NCI-H2171 (cell line): Measurements from ENCODE around the gene FADS2.

ENCODE experiments used
- DNase-seq: peaks from one replicate; lab custom pipeline; 2025; lab: John Stamatoyannopoulos, UW

The FADS2 gene

DNA sequence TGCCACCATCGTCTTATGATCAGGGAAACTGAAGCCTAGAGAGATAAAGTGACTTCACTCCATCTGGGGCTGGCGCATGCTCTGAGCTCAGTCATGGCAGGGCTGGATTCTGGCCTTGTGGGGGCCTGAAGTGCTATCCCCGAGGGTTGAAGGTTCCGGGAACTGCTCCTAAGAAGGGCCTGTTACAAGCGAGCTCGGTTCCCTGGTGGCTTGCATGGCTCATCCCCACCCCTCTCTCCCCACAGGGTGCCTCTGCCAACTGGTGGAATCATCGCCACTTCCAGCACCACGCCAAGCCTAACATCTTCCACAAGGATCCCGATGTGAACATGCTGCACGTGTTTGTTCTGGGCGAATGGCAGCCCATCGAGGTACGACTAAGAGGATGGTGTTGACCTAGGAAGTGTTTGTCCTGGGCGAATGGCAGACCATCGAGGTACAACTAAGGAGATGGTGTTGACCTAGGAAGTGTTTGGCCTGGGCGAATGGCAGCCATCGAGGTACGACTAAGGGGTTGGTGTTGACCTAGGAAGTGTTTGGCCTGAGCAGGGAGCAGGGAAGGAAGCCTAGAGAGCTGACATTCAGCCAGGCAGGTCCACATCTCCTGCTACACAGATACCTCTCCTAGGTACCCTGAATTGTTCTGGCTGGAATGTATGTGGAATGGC lies 19.9 kb downstream of the FADS2 start:
- DNase-seq, result no peak

DNA sequence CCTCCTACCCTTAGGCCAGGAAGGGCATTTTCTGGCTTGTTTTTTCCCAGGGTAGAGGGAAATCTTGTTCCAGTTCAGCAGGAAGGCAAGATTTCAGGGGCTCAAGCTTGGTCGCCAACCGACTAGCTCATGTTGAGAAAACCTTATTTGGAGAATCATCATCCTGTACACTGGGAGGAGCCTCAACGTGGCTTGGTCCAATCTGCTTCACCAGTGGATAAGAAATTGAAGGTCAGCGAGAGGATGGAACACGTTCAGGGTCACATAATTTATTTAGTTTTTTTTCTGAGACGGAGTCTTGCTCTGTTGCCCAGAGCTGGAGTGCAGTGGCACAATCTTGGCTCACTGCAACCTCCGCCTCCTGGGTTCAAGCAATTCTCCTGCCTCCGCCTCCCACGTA lies 20.5 kb downstream of the FADS2 start:
- DNase-seq, result no peak

DNA sequence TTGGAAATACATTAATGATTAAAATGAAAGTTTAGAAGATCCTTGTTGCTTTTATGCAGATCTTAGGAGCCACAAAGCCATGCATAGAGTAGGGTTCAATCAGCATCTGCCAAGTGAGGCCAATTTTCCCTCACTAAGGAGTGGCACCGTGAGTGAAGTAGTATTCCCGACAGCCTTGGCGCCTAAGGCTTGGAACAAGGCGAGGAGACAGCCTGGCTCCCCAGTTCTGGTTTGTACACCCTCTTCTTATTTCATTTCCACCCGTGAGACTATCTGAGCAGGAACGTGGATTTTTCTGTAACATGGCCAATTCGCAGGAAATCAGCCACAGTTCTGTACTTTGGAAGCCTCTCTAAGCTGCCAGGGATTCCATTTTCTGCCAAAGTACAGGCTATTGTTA lies 22.6 kb downstream of the FADS2 start:
- DNase-seq, result no peak

DNA sequence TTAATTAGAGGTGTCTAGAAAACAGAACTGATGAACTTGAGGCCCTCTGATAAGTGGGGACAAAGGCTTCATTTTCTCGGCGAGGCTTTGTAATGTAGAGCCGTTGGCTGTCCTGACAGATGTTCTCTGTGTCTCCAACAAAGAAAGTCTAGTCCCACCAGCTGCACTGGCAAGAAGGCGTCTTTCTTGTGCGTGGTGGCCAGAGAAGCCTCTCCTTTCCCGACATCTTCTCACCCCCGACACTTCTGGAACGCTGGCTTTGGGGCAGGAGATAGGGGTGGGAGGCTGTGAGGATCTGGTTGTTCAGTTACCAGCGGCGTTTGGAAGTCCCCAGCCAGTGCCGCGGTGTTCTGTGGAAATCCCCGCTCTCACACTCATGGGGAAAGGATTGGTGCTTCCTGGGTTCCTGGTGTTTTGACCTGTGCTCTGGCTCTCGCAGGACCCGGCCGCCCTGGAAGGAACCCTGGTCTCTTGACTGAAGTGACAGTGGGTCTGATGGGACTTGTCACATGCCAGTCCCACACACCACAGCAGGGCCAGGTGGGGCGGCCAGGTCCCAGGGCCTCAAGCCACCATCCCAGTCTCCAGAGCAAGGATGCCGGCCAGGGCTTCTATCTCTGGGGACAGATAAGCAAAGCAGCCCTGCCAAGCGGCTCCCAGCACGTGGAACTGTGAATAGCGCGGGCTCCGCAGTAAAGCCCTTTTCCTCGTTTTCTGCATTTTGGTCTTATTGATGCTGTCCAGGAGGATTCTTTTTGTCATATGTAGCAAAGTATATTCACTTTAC lies 23.2 kb downstream of the FADS2 start:
- no peak for DNase-seq

DNA sequence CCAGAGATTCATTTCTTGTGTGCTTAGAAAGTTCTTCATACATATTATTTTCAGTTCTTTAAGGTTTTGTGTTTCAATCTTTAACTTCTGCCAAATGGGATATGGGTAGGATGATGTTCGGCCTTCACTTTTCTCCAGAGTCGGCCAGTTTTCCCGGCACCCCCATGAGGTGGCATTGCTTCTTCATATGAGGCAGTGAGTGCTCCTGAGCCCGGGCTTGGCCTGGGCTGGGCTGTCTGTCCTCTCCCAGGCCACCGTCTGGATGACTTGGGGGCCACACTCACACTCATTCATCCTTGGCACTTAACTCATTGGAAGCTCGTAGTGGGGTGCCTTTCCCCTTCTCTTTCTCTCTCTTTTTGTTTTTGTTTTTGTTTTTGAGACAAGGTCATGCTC lies 23.8 kb downstream of the FADS2 start:
- no peak for DNase-seq

DNA sequence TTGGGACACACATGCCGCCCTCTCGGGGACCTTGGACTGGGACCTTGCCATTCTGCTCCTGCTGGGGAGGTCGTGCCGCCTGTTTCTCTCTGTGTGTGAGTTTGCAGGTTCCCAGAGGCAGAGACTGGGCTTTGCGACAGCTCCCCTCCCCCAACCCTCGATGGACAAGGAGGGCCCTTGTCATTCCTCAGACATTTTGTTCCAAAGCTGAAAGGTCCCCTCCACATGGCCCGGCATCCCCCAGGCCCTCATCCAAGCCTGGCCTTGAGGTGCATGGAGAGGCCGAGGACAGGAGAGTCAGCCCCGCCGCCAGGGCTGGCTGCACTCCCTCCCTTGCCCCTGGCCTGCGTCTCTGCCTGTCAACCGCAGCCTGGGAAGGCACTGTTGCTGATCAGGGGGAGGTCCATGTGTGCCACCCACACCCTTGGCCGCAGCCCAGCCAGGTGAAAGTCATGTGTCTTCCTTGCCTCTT lies 25.6 kb downstream of the FADS2 start:
- DNase-seq, result no peak

DNA sequence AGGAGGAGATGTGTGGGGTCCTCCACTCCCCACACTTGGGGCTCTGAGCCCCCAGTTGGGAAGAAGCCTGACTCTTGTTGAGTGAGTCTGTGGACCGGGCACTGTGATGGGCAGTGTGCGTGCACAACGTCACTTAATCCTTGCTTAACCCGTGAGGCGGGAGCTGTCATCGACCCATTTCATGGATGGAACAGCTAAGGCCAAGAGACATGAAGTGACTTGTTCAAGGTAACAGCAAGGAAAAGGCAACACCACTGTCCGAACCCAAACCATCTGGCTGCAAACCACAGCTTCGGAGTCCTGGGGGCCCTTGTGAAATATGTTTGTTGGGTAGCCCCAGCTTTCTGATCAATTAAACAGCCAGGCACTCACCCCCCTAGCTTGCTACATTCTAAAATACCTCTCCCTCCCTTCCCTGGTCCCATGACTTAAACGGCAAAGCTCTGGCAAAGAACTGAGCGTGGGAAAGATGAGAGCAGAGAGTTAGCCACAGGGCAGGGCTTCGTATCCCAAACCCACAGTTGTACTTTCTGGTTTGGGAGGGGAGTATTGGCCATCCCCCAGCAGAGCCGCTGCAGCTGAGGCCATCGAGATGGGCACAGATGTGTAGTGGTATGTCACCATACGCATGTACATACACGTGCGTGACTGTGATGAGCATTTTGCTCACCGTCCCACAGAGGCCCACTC lies 26.3 kb downstream of the FADS2 start:
- DNase-seq, result no peak

DNA sequence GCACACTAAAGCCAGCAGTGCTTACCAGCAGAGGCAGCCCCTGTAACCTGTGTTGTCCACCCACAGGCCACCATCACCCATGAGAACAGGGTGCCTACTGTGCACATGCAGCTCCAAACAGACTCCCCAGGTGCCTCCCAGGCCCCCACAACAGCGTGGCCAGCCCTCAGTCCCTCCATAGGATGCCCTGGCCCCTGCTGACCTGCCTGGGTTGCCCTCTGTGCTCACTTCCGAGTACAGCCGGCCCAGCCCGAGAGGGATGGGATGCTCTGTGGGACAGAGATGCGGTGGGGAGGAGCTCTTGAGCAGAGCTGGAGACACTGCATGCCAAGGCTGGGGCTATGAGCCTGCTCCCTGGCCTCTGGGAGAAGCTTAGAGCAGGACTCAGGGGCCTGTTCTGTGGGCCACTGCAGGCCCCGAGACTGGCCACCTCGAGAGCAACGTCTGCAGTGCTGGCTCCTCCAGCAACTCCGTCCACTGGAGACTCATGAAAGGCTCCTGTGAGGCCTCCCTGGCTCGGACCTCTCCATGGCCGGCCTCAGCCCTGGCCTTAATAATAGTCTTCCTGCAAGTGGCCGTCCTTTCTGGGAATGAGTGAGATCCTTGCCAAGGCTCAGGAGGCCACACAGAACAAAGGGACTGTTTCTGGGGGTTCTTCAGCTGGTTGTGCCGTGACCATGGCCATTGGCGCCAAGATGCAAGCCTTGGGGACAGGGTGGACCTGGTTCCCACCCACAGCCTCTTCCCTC lies 27.0 kb downstream of the FADS2 start:
- DNase-seq, result no peak

DNA sequence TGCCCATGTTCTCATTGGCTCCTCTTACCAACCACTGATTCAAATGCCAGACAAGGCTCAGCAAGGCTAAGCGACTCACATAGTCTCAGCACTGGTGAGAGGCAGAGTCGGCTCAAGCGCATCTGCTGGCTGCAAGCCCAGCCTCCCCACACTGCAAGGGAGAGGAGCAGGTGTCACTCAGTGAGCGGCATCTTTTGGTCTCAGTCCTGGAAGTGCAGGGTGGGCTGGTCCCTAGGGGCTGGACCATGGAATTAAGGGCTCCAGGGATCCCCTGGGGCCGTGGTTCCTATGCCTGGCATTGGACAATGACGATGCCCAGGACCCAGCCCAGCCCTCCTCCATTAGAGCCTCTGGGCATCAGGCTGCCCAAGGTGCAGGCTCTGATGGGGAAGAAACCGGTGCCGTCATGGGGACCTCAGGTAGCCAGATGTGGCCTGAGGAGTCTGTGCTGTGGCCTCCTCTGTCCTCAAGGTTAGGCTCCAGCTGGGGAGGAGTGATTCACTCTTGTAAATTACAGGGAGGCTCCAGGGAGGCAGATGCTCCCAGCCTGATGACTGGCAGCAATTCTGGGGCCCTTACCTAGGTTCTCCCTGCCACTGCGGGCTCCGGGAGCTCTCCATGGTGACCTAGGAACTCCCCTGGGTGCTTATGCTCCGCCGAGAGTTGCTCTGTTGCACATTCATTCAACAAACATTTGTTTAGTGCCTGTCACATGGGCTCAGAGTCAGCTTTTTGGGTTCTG lies 28.0 kb downstream of the FADS2 start:
- no peak for DNase-seq

DNA sequence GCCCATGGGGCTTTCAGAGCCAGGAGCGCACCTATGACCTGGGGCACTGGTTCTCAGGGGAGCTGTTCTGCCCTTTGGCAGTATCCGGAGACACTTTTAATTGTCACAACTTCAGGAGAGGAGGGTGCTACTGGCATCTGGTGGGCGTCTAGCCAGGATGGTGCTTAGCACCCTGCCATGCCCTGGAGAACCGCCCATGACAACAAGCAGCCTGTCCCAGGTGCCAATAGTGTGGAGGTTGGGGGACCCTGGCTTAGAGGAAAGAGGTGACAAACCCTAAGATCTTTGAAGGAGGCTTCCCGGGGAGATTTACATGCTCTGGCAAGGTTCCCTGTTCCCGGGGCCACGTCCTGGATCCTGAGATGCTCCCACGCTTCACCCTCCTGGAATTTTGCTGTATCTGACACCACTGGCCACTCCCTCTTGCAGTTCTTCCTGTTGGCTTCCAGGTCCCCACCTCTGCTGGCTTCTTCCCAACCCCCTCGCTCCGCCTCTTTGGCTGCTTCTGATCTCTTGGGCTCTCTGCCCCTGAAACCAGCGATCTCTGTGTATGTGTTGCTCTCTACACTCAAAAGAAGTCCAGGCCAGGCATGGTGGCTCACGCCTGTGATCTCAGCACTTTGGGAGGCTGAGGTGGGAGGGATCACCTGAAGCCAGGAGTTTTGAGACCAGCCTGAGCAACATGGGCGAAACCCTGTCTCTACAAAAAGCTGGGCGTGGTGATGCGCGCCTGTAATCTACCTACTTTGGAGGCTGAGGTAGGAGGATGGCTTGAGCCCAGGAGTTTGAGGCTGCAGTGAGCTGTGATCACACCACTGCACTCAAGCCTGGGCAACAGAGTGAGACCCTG lies 32.2 kb downstream of the FADS2 start:
- DNase-seq, result no peak

DNA sequence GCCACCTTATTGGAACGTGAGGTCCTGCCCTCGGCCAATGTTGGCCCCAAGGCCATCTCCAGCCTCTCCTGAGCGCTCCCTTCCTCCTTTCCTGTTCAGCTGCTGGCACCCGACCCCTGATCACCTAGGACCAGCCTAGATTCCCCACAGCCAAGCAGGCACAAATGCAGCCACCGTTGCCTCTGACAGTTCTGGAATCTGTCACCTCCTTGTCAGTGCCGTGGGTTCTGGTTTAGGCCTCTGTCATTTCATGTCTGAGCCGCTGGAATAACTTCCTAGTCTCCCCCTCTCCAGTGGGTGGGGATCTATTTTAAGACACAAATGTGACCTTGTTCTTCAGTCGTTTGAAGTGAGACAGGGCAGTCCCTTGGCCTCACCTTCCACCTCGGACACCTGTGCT lies 33.5 kb downstream of the FADS2 start:
- DNase-seq, result no peak

DNA sequence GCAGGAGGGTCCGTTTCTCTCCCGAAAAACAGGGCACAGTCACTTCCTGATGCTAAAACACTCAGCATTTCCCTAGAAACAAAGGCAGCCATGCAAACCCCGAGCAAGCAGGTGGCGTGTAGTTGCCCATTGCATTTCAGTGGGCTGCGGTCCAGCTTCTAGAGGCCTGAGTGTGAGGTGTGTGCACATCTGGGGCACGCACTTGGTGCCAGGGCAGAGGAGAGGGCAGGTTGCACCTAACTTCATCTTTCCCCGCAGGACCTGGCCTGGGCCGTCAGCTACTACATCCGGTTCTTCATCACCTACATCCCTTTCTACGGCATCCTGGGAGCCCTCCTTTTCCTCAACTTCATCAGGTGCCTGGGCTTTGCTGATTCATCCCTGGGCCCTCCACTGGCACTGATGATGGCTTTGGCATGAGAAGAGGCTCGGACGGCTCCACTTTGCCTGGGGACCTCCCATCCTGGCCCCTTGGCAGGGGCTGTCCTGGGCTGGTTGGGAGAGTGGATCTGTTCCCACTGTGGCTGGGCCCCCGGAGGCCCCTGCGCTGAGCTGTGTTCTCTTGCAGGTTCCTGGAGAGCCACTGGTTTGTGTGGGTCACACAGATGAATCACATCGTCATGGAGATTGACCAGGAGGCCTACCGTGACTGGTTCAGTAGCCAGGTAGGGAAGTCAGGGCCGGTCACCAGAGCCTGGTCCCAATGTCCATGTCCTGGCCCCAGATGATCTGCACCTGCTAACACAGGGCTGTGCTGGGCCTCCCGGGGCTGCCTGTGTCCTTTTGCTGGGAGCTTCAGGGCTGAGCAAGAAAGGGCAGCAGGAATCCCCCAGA lies 34.8 kb downstream of the FADS2 start:
- no peak for DNase-seq

DNA sequence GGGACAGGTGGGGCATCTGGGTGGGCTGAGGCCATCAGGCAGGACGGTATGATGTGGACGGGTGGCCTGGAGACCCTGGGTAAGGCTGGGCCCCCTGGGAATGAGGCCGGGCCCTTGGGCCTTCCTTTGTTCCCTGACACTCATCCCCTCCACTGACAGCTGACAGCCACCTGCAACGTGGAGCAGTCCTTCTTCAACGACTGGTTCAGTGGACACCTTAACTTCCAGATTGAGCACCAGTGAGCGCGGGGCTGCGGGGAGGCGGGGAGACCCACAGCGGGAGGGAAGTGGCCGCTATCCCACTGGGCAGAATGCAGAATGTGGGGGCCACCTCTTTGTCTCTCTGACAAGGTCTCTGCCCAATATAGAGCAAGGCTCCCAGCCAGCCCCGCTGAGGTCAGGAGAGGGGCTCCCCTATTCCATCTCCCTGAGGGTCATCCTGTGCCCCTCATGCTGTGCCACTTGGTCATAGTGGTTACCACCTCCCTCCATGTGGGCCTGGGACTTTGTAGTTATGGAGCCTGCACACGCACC lies 35.5 kb downstream of the FADS2 start:
- no peak for DNase-seq

DNA sequence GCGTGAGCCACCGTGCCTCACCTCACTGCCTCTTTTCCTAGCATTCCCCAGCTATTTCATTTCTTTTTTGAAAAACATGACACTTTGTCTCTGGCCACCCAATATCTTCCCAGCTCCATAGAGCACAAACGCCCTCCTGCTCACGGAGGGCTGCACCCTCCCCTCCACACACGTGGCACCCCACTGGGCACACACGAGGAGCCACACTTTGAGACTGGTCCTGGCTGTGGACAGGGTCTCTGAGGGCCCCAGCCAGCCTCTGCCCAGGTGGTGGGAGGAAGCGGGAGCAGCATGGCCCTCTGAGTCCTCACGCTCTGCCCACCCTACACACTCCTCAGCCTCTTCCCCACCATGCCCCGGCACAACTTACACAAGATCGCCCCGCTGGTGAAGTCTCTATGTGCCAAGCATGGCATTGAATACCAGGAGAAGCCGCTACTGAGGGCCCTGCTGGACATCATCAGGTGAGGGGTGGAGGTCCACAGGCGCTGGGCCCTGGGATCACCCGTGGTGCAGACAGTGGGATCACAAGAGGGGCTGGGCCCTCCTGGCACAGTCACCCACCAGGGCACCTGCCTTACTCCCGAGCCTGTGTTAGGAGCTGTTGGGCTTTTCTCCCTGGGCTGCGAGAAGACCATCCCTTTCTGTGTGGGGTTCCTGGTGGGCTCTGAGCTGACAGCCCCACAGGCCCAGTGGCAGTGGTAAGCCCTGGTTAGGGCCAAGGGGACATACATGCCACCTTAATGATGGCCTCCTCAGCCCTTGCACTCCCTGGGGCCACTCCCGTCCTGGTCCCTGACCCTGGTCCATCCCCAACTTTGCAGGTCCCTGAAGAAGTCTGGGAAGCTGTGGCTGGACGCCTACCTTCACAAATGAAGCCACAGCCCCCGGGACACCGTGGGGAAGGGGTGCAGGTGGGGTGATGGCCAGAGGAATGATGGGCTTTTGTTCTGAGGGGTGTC lies 37.0 kb downstream of the FADS2 start:
- DNase-seq, result no peak

DNA sequence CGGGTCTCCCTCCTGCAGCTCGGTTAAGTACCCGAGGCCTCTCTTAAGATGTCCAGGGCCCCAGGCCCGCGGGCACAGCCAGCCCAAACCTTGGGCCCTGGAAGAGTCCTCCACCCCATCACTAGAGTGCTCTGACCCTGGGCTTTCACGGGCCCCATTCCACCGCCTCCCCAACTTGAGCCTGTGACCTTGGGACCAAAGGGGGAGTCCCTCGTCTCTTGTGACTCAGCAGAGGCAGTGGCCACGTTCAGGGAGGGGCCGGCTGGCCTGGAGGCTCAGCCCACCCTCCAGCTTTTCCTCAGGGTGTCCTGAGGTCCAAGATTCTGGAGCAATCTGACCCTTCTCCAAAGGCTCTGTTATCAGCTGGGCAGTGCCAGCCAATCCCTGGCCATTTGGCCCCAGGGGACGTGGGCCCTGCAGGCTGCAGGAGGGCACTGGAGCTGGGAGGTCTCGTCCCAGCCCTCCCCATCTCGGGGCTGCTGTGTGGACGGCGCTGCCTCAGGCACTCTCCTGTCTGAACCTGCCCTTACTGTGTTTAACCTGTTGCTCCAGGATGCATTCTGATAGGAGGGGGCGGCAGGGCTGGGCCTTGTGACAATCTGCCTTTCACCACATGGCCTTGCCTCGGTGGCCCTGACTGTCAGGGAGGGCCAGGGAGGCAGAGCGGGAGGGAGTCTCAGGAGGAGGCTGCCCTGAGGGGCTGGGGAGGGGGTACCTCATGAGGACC lies 38.3 kb downstream of the FADS2 start:
- DNase-seq, result no peak

DNA sequence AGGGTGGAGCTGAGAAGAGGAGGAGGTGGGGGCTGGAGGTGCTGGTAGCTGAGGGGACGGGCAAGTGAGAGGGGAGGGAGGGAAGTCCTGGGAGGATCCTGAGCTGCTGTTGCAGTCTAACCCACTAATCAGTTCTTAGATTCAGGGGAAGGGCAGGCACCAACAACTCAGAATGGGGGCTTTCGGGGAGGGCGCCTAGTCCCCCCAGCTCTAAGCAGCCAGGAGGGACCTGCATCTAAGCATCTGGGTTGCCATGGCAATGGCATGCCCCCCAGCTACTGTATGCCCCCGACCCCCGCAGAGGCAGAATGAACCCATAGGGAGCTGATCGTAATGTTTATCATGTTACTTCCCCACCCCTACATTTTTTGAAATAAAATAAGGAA lies 38.9 kb downstream of the FADS2 start:
- no peak for DNase-seq

DNA sequence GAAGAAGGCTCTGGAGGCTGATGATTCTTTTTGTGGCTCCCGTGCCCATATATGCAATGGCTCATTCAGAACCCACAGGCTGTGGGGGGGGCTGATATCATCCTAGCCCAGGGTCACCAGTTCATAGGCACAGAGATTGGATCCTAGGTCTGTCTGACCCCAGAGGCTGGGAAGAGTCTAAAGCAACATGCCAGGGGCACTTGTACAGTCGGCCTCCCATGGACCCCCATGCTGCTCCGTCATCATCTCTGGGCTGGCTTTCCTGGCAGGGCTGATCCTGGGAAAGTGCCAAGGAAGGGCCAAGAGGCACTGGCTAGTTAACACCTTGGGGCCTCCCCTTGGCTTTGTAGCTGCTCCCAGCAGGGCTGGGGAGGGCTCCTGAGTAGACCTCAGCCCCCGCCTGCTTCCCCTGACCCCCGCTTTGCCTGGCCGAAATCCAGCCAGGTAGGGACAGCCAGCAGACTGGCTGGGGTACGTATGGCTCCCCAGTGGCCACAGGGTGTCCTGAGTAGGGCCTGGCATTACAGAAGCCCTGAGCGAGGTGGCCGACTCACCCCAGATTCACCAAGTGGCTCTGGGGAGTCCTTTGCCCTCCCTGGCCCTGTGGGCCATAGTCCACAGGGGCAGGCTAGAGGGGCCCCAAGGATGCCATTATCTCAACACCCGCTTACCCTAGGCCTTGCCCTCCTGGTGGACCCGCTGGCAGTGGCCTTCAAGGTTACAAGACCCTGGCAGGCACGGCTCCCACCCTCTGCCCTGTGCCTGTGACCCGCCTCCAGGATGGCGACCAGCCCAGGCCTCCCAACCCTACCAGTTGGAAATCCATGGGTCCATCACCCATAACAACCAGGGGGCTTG lies 40.7 kb downstream of the FADS2 start:
- DNase-seq, result no peak
